ENCODE measurements around the gene ARFRP1. TPM values are rescaled to one million over a fixed set of nuclear protein-coding genes. Genes with fewer than 3 reads are reported as not detected.

ARFRP1 gene
- total RNA-seq, 1 experiment from 2014 or later: 30.2 TPM

DNA sequence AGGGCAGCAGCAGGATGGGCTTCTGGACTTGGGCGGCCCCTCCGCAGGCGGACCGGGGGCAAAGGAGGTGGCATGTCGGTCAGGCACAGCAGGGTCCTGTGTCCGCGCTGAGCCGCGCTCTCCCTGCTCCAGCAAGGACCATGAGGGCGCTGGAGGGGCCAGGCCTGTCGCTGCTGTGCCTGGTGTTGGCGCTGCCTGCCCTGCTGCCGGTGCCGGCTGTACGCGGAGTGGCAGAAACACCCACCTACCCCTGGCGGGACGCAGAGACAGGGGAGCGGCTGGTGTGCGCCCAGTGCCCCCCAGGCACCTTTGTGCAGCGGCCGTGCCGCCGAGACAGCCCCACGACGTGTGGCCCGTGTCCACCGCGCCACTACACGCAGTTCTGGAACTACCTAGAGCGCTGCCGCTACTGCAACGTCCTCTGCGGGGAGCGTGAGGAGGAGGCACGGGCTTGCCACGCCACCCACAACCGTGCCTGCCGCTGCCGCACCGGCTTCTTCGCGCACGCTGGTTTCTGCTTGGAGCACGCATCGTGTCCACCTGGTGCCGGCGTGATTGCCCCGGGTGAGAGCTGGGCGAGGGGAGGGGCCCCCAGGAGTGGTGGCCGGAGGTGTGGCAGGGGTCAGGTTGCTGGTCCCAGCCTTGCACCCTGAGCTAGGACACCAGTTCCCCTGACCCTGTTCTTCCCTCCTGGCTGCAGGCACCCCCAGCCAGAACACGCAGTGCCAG, 11.0 kb downstream of the ARFRP1 start, which contains the start of gene TNFRSF6B (continued):
- TF ChIP-seq ZNF396 (CRISPR knock-in tag; IDR thresholded peaks at IDR 0.05; ENCODE audit: borderline replicate concordance) (no peak), TEAD4 (CRISPR knock-in tag; IDR thresholded peaks at IDR 0.05) (no peak), MXD4 (CRISPR knock-in tag; IDR thresholded peaks at IDR 0.05; ENCODE audit: borderline replicate concordance) (no peak), ZNF138 (CRISPR knock-in tag; conservative IDR thresholded peaks at IDR 0.05) (peak; percentile 24; the same call in 1 of the 2 replicates), ATF1 (CRISPR knock-in tag; IDR thresholded peaks at IDR 0.05) (0 out of 2 replicates have a peak, but pooled peaks have one; percentile 37), FOXP1 (CRISPR knock-in tag; IDR thresholded peaks at IDR 0.05; ENCODE audit: borderline replicate concordance) (peak; percentile 26; the same call in 1 of the 2 replicates), ZBTB21 (CRISPR knock-in tag; IDR thresholded peaks at IDR 0.05; ENCODE audit: borderline replicate concordance) (0 out of 2 replicates have a peak, but pooled peaks have one; percentile 35), GRHL2 (CRISPR knock-in tag; IDR thresholded peaks at IDR 0.05; ENCODE audit: insufficient replicate concordance, severe bottlenecking) (no peak), SOX15 (CRISPR knock-in tag; IDR thresholded peaks at IDR 0.05) (no peak), SMAD3 (CRISPR knock-in tag; IDR thresholded peaks at IDR 0.05; ENCODE audit: borderline replicate concordance) (no peak), ESRRA (CRISPR knock-in tag; IDR thresholded peaks at IDR 0.05; ENCODE audit: borderline replicate concordance) (no peak), SP1 (CRISPR knock-in tag; conservative IDR thresholded peaks at IDR 0.05) (peak; percentile 48; the same call in 1 of the 2 replicates), NR1H2 (CRISPR knock-in tag; IDR thresholded peaks at IDR 0.05) (0 out of 2 replicates have a peak, but pooled peaks have one; percentile 50), TCF7 (CRISPR knock-in tag; IDR thresholded peaks at IDR 0.05; ENCODE audit: low read depth) (no peak), ZNF232 (CRISPR knock-in tag; IDR thresholded peaks at IDR 0.05) (no peak)
- TF ChIP-seq, protein P1, sequence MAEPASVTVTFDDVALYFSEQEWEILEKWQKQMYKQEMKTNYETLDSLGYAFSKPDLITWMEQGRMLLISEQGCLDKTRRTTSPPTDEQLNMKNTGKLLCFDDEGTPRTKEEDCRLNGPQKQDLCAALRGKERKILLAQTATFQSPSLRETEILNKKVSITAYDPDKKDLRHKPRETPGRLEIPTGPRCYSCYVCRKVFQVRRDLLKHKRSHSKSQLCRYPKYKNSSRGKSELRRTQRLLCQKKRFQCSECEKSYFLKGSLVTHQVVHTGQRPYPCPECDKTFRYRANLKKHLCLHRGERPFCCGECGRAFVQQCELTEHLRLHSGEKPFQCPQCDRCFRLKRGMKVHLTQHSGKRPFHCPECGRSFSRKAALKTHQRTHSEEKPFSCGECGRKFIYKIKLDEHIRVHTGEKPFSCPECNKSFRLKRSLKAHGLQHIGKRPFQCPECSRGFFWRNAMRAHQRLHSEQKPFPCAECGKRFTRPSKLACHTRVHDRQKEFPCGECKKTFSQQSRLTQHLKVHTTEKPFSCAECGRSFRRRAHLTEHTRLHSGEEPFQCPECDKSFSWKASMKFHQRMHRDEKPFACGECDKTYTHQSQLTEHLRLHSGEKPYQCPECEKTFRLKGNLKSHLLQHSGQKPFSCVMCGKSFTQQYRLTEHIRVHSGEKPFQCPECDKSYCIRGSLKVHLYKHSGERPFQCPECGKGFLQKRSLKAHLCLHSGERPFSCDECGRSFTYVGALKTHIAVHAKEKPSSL (CRISPR knock-in tag; conservative IDR thresholded peaks at IDR 0.05): no peak
- TF ChIP-seq, protein P2, sequence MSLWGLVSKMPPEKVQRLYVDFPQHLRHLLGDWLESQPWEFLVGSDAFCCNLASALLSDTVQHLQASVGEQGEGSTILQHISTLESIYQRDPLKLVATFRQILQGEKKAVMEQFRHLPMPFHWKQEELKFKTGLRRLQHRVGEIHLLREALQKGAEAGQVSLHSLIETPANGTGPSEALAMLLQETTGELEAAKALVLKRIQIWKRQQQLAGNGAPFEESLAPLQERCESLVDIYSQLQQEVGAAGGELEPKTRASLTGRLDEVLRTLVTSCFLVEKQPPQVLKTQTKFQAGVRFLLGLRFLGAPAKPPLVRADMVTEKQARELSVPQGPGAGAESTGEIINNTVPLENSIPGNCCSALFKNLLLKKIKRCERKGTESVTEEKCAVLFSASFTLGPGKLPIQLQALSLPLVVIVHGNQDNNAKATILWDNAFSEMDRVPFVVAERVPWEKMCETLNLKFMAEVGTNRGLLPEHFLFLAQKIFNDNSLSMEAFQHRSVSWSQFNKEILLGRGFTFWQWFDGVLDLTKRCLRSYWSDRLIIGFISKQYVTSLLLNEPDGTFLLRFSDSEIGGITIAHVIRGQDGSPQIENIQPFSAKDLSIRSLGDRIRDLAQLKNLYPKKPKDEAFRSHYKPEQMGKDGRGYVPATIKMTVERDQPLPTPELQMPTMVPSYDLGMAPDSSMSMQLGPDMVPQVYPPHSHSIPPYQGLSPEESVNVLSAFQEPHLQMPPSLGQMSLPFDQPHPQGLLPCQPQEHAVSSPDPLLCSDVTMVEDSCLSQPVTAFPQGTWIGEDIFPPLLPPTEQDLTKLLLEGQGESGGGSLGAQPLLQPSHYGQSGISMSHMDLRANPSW (CRISPR knock-in tag; conservative IDR thresholded peaks at IDR 0.05; ENCODE audit: low read depth): no peak
- TF ChIP-seq, protein P3, sequence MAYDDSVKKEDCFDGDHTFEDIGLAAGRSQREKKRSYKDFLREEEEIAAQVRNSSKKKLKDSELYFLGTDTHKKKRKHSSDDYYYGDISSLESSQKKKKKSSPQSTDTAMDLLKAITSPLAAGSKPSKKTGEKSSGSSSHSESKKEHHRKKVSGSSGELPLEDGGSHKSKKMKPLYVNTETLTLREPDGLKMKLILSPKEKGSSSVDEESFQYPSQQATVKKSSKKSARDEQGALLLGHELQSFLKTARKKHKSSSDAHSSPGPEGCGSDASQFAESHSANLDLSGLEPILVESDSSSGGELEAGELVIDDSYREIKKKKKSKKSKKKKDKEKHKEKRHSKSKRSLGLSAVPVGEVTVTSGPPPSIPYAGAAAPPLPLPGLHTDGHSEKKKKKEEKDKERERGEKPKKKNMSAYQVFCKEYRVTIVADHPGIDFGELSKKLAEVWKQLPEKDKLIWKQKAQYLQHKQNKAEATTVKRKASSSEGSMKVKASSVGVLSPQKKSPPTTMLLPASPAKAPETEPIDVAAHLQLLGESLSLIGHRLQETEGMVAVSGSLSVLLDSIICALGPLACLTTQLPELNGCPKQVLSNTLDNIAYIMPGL (CRISPR knock-in tag; IDR thresholded peaks at IDR 0.05): 0 out of 2 replicates have a peak, but pooled peaks have one; percentile 8
- TF ChIP-seq, protein P4, sequence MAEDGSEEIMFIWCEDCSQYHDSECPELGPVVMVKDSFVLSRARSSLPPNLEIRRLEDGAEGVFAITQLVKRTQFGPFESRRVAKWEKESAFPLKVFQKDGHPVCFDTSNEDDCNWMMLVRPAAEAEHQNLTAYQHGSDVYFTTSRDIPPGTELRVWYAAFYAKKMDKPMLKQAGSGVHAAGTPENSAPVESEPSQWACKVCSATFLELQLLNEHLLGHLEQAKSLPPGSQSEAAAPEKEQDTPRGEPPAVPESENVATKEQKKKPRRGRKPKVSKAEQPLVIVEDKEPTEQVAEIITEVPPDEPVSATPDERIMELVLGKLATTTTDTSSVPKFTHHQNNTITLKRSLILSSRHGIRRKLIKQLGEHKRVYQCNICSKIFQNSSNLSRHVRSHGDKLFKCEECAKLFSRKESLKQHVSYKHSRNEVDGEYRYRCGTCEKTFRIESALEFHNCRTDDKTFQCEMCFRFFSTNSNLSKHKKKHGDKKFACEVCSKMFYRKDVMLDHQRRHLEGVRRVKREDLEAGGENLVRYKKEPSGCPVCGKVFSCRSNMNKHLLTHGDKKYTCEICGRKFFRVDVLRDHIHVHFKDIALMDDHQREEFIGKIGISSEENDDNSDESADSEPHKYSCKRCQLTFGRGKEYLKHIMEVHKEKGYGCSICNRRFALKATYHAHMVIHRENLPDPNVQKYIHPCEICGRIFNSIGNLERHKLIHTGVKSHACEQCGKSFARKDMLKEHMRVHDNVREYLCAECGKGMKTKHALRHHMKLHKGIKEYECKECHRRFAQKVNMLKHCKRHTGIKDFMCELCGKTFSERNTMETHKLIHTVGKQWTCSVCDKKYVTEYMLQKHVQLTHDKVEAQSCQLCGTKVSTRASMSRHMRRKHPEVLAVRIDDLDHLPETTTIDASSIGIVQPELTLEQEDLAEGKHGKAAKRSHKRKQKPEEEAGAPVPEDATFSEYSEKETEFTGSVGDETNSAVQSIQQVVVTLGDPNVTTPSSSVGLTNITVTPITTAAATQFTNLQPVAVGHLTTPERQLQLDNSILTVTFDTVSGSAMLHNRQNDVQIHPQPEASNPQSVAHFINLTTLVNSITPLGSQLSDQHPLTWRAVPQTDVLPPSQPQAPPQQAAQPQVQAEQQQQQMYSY (CRISPR knock-in tag; IDR thresholded peaks at IDR 0.05): no peak
- TF ChIP-seq, protein P5, sequence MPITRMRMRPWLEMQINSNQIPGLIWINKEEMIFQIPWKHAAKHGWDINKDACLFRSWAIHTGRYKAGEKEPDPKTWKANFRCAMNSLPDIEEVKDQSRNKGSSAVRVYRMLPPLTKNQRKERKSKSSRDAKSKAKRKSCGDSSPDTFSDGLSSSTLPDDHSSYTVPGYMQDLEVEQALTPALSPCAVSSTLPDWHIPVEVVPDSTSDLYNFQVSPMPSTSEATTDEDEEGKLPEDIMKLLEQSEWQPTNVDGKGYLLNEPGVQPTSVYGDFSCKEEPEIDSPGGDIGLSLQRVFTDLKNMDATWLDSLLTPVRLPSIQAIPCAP (CRISPR knock-in tag; IDR thresholded peaks at IDR 0.05): no peak
- TF ChIP-seq, protein P6, sequence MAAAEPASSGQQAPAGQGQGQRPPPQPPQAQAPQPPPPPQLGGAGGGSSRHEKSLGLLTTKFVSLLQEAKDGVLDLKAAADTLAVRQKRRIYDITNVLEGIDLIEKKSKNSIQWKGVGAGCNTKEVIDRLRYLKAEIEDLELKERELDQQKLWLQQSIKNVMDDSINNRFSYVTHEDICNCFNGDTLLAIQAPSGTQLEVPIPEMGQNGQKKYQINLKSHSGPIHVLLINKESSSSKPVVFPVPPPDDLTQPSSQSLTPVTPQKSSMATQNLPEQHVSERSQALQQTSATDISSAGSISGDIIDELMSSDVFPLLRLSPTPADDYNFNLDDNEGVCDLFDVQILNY (CRISPR knock-in tag; IDR thresholded peaks at IDR 0.05): peak; percentile 35; the same call in 1 of the 2 replicates
- TF ChIP-seq, protein P7, sequence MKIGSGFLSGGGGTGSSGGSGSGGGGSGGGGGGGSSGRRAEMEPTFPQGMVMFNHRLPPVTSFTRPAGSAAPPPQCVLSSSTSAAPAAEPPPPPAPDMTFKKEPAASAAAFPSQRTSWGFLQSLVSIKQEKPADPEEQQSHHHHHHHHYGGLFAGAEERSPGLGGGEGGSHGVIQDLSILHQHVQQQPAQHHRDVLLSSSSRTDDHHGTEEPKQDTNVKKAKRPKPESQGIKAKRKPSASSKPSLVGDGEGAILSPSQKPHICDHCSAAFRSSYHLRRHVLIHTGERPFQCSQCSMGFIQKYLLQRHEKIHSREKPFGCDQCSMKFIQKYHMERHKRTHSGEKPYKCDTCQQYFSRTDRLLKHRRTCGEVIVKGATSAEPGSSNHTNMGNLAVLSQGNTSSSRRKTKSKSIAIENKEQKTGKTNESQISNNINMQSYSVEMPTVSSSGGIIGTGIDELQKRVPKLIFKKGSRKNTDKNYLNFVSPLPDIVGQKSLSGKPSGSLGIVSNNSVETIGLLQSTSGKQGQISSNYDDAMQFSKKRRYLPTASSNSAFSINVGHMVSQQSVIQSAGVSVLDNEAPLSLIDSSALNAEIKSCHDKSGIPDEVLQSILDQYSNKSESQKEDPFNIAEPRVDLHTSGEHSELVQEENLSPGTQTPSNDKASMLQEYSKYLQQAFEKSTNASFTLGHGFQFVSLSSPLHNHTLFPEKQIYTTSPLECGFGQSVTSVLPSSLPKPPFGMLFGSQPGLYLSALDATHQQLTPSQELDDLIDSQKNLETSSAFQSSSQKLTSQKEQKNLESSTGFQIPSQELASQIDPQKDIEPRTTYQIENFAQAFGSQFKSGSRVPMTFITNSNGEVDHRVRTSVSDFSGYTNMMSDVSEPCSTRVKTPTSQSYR (CRISPR knock-in tag; IDR thresholded peaks at IDR 0.05): no peak
